Kidney epithelial cell (primary cell): ENCODE data around the gene ATP11C. TPM values are rescaled to one million over a fixed set of nuclear protein-coding genes. Genes with fewer than 3 reads are reported as not detected.

Source experiments
- DNase-seq: peaks from one replicate; pipeline ENCODE4 v3.0.0-alpha.2; 2010; ENCODE audit warnings: low read depth
- H3K27me3 ChIP-seq: 2 replicates; pipeline ENCODE4 v1.6.0; 2011; ENCODE audit warnings: low read length; ENCODE audit not compliant: control insufficient read depth, insufficient read depth
- H3K36me3 ChIP-seq: 2 replicates; pipeline ENCODE4 v1.5.1; 2011; ENCODE audit warnings: low read length; ENCODE audit not compliant: control insufficient read depth, insufficient read depth
- H3K4me3 ChIP-seq: 2 replicates; pipeline ENCODE4 v1.5.1; 2011; ENCODE audit warnings: low read depth, mild to moderate bottlenecking, control low read depth, low read length
- CTCF ChIP-seq: IDR thresholded peaks from 2 replicates; pipeline ENCODE4 v1.5.1; 2011; ENCODE audit warnings: mild to moderate bottlenecking, moderate library complexity, low read length, control low read depth, inconsistent platforms; ENCODE audit not compliant: insufficient read depth, poor library complexity, severe bottlenecking
- total RNA-seq: library from RNA; depleted of rRNA; stranded (reverse); fragments of >200 nt; gene quantifications from 2 replicates; pipeline ENCODE4 v1.2.3, GENCODE V29; 2015

ATP11C gene
- total RNA-seq, 1 donor from 2014 or later: 32.4 TPM

GRCh38 chrX:139751053-139751452 lies 181.8 kb downstream of the ATP11C start:
- DNase-seq: no peak
- TF ChIP-seq CTCF: no peak
- Histone ChIP-seq H3K4me3 (no peak overlapping the region), H3K36me3 (no peaks in the 10 kb centered on the region), H3K27me3 (no peaks in the 10 kb centered on the region)

DNA sequence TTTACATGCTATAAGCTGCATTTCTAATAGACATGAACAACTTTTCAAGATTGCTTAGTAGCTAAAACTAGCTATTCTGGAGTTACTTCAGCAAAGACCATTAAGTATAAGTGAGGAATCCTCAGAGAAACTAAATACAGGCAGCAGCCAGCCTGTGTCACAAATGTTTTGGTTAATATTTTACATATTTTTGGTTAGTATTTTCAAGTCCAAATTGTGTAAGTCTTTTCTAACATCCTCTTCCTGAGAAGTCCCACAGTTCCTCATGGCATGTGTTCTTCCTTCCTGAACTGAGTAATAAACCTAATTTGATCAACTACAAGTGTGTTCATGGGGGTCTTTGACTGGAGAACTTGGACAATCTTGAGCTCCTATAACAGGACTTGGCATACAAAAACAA lies 182.5 kb downstream of the ATP11C start:
- no peaks in the 10 kb centered on the region for H3K36me3 ChIP-seq
- no peak for DNase-seq
- TF ChIP-seq CTCF: no peak

DNA sequence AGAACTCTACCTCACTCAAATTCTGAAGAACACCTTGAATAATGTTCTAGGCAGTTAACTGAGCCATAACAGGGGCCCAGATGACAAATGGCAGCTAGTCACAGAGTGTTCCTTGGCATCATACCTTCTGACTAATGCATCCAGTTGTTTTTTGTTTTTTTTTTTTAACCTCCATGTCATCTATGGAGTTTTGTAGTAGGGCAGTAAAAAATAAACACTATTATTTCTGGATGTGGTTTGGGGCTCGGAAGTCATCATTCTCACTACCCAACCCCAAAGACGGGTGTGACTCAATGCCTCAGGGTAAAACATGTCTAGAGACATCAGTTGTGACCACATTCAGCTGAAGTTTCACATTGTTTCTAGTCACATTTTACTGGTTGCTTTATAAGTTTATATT lies 193.7 kb downstream of the ATP11C start:
- Histone ChIP-seq H3K27me3 (no peaks in the 10 kb centered on the region), H3K36me3 (no peaks in the 10 kb centered on the region), H3K4me3 (no peak overlapping the region)
- DNase-seq: peak; percentile 12
- TF ChIP-seq CTCF: no peak

More for the DNA sequence above, 182.5 kb downstream of the ATP11C start:
- Histone ChIP-seq H3K4me3 (no peak overlapping the region), H3K27me3 (no peaks in the 10 kb centered on the region)

DNA sequence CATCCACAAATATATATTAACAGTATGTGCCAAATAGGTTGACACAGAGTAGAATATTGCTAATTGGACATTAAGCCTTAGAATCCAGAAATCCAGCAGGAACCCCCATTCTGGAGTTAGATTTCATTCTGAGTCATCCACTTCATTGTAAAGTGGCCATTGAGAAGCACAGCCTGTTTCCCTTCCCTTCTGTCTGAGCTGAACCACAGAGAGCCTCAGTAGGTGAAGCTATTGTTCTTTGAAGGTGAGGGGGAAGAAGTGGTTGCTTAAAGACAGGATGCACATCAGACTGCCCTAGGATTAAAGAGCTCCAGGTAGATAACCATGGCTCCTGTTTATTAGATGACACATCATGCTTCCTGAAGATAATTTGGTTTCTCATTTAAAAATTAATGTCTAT lies 194.3 kb downstream of the ATP11C start:
- Histone ChIP-seq H3K36me3 (no peaks in the 10 kb centered on the region), H3K27me3 (no peaks in the 10 kb centered on the region), H3K4me3 (no peak overlapping the region)
- DNase-seq: peak; percentile 5
- TF ChIP-seq CTCF: no peak

- TF ChIP-seq CTCF: no peak
- H3K27me3 ChIP-seq: no peaks in the 10 kb centered on the region
- DNase-seq: no peak
Observed at GRCh38 chrX:139736151-139736550, 196.7 kb downstream of the ATP11C start.

GRCh38 chrX:139734996-139735395 lies 197.9 kb downstream of the ATP11C start:
- H3K36me3 ChIP-seq: no peaks in the 10 kb centered on the region
- no peaks in the 10 kb centered on the region for H3K27me3 ChIP-seq
- DNase-seq: no peak
- TF ChIP-seq CTCF: no peak
- H3K4me3 ChIP-seq: no peak overlapping the region

More at GRCh38 chrX:139736151-139736550, 196.7 kb downstream of the ATP11C start:
- H3K36me3 ChIP-seq: no peaks in the 10 kb centered on the region
- no peak overlapping the region for H3K4me3 ChIP-seq
